Right lobe of liver (tissue), 4 donors: ENCODE data around the gene MIEN1.

Experiments
- CTCF ChIP-seq, 4 donors: fragments of 200-600 bp in 3 of 4; fragments of 450-650 bp in 1 of 4; IDR thresholded peaks; one replicate each; pipeline versions ENCODE4 v1.5.1 to v1.8.0; 2016 to 2022; ENCODE audit warnings: antibody characterized with exemption in 4 of 4, mild to moderate bottlenecking in 2 of 4
- POLR2A ChIP-seq: fragments of 450-650 bp; IDR thresholded peaks from one replicate; pipeline ENCODE4 v1.6.1; 2017; ENCODE audit warnings: antibody characterized with exemption, mild to moderate bottlenecking
- donor health status: DM: no; HTN: no; CAD: no.
- donor health status: DM: no; HTN: no; CAD: no.
- donor health status: DM: no; HTN: yes; CAD: no.

DNA sequence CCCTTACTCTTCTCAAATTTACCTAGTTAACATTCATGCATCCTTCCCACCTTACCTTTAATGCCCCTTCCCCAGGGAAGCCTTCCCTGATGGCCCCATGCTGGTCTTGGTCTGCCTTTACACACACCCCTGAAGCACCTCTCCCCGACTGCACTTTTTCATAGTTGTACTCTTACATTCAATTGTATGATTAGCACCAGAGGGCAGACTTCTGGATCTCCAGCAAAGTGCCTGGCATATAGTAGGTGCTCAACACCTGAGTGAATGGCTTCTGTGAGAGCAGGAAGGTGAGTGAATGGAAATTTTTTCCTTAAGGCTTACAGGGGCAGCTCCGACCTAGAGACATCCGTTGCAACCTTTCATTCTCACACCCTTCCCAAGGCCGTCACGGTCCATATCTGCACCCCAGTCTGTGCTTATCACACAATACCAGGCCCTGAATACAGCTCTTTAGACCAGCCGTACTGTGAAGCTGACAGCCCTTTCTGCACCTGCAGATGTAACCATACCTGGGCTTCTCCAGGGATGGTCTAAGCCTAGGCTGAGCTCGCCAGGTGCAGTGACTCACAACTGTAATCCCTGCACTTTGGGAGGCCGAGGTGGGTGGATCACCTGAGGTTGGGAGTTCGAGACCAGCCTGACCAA lies 46.9 kb downstream of the MIEN1 start:
- TF ChIP-seq POLR2A: no peak
- no peak for TF ChIP-seq CTCF (IDR thresholded peaks at IDR 0.05)
